ENCODE results near the gene KBTBD12.

DNA sequence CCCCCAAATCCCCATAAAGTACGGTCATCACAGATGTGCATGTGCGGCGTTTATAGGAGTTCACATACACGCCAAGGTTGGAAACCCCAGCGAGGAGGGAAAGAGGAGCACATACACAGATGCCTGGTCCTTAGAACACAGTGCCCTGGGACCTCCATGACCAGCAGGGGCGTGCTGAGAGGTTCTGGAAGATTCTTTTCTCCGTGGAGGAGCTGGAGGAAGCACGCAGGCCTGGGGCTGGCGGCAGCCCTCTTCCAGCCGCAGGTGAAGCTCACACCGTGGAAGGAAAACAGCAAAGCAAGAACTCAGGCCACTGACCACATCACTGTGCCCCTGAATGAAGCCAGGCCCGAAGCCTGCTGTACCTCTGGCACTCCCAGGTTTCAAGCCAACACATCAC is 76.2 kb downstream of the KBTBD12 start:
- TF ChIP-seq, protein P1, sequence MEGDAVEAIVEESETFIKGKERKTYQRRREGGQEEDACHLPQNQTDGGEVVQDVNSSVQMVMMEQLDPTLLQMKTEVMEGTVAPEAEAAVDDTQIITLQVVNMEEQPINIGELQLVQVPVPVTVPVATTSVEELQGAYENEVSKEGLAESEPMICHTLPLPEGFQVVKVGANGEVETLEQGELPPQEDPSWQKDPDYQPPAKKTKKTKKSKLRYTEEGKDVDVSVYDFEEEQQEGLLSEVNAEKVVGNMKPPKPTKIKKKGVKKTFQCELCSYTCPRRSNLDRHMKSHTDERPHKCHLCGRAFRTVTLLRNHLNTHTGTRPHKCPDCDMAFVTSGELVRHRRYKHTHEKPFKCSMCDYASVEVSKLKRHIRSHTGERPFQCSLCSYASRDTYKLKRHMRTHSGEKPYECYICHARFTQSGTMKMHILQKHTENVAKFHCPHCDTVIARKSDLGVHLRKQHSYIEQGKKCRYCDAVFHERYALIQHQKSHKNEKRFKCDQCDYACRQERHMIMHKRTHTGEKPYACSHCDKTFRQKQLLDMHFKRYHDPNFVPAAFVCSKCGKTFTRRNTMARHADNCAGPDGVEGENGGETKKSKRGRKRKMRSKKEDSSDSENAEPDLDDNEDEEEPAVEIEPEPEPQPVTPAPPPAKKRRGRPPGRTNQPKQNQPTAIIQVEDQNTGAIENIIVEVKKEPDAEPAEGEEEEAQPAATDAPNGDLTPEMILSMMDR (conservative IDR thresholded peaks at IDR 0.05 in 1 of 2, IDR thresholded peaks at IDR 0.05 in 1 of 2; ENCODE audit: extremely low read depth in 1 of 2, insufficient read depth in 1 of 2, low read depth in 1 of 2, low read length in 2 of 2) = no peak
- TF ChIP-seq EZH2 (IDR thresholded peaks at IDR 0.05; ENCODE audit: borderline replicate concordance, low read length) = no peak
